NCI-H446 treated with DMSO at 0.1 percent for 48 hours (cell line): Measurements from ENCODE around the gene ADAMTS6.
"Not testable (repeated sequence)": the region's sequence is repeated elsewhere in the genome, so short reads cannot be mapped to it uniquely, and the experiment has no call there.

Source experiments
- DNase-seq: peaks from one replicate; lab custom pipeline; 2025; lab: John Stamatoyannopoulos, UW

The ADAMTS6 gene

GRCh38 chr5:65197531-65198455, 283.9 kb downstream of the ADAMTS6 start:
- DNase-seq, result no peak

GRCh38 chr5:65194871-65195270, 286.8 kb downstream of the ADAMTS6 start:
- no peak for DNase-seq

GRCh38 chr5:65192331-65192730, 289.4 kb downstream of the ADAMTS6 start:
- DNase-seq, result no peak

- DNase-seq, result no peak
These were observed 290.1 kb downstream of the ADAMTS6 start for GRCh38 chr5:65191554-65192135.

- DNase-seq, result no peak
These were observed 291.2 kb downstream of the ADAMTS6 start for GRCh38 chr5:65190328-65191053.

GRCh38 chr5:65186646-65187227, 295.0 kb downstream of the ADAMTS6 start:
- DNase-seq, result no peak

- DNase-seq, result no peak
These were observed 296.3 kb downstream of the ADAMTS6 start for GRCh38 chr5:65185468-65185867.

GRCh38 chr5:65184780-65185179, 296.9 kb downstream of the ADAMTS6 start:
- no peak for DNase-seq

GRCh38 chr5:65174231-65174630, 307.5 kb downstream of the ADAMTS6 start:
- DNase-seq, result not testable (repeated sequence)

GRCh38 chr5:65173130-65173525, 308.6 kb downstream of the ADAMTS6 start:
- DNase-seq, result no peak

GRCh38 chr5:65172486-65173129, 309.1 kb downstream of the ADAMTS6 start:
- no peak for DNase-seq

- no peak for DNase-seq
These were observed 310.1 kb downstream of the ADAMTS6 start for GRCh38 chr5:65171645-65172044.

- no peak for DNase-seq
These were observed 318.0 kb downstream of the ADAMTS6 start for GRCh38 chr5:65163698-65164097.

GRCh38 chr5:65161655-65162054, 320.1 kb downstream of the ADAMTS6 start:
- no peak for DNase-seq

- no peak for DNase-seq
These were observed 323.7 kb downstream of the ADAMTS6 start for GRCh38 chr5:65157906-65158603.

- DNase-seq, result no peak
These were observed 324.8 kb downstream of the ADAMTS6 start for GRCh38 chr5:65156933-65157332.

- no peak for DNase-seq
These were observed 329.6 kb downstream of the ADAMTS6 start for GRCh38 chr5:65152131-65152530.

- no peak for DNase-seq
These were observed 330.1 kb downstream of the ADAMTS6 start for GRCh38 chr5:65151614-65152013.

GRCh38 chr5:65150599-65151304, 331.0 kb downstream of the ADAMTS6 start:
- no peak for DNase-seq

- DNase-seq, result no peak
These were observed 331.9 kb downstream of the ADAMTS6 start for GRCh38 chr5:65149827-65150226.
